Measurements from ENCODE around the gene CNPY1.

- TF ChIP-seq CTCF (IDR thresholded peaks at IDR 0.05) (no peak), POLR2AphosphoS5 (IDR thresholded peaks at IDR 0.05; ENCODE audit: low read depth, low read length) (no peak), REST (IDR thresholded peaks at IDR 0.05; ENCODE audit: insufficient read depth in 1 of 2, low read depth in 2 of 2, low read length in 1 of 2) (no peak)
Observed at GRCh38 chr7:155451840-155452239, 94.5 kb downstream of the CNPY1 start.

All from Panc1 (cell line).